ENCODE results near the gene CPTP. TPM values are rescaled to one million over a fixed set of nuclear protein-coding genes. Genes with fewer than 3 reads are reported as not detected.

Gene CPTP
- total and polyA plus RNA-seq, 2 donors, result 6.1 to 17.1 TPM

GRCh38 chr1:1355416-1355815 lies 30.8 kb downstream of the CPTP start:
- Histone ChIP-seq H3K4me1 (ENCODE audit: insufficient read depth) (peaks cover 2% of the 10 kb centered on the region), H3K27ac (ENCODE audit: low read depth) (no peak overlapping the region), H3K36me3 (ENCODE audit: insufficient read depth) (no peaks in the 10 kb centered on the region), H3K4me3 (ENCODE audit: low read depth, low read length) (peak overlapping the region; percentile 36)
- 3% methylated on average over 52 of the region's 52 CpGs for WGBS
- no peak for DNase-seq (ENCODE audit: extremely low spot score)

- peaks cover 2% of the 10 kb centered on the region for H3K4me1 ChIP-seq (ENCODE audit: insufficient read depth)
- DNase-seq (ENCODE audit: extremely low spot score), result no peak
- no peaks in the 10 kb centered on the region for H3K36me3 ChIP-seq (ENCODE audit: insufficient read depth)
- H3K4me3 ChIP-seq (ENCODE audit: low read depth, low read length), result peak overlapping the region; percentile 67
- WGBS, result 33% methylated on average over 8 of the region's 8 CpGs
- H3K27ac ChIP-seq (ENCODE audit: low read depth), result no peak overlapping the region
Measured at GRCh38 chr1:1356166-1356795, 31.7 kb downstream of the CPTP start.

DNA sequence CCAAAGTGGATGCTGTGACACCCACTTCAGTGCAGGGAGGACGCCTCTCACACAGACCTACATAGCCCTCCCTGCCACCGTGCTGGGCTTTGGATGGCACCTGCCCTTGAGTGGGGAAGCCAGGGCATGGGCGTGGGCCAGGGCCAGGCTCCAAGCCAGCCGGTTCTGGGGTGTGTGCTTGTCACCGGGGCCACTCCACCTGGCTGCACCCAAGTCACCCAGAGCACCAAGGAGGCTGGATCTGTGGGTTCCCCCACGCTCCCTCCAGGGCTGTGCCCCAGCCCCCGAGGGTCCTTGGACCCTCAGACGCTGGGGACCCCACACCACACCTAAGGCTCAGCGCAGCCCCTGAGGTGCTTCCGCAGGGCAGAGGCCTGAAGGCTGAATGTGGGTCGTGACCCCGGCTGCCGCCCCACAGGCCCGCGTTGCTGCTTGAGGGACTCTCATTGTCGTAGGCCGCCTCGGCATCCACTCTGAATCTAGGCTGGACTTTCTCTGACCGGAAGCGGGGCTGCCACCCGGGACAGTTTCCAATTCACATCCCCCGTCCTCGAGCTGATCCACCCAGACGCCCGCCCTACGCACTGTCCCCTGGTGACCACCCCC lies 32.3 kb downstream of the CPTP start:
- H3K4me3 ChIP-seq (ENCODE audit: low read depth, low read length), result peak overlapping the region; percentile 67
- H3K4me1 ChIP-seq (ENCODE audit: insufficient read depth), result peaks cover 2% of the 10 kb centered on the region
- H3K36me3 ChIP-seq (ENCODE audit: insufficient read depth), result no peaks in the 10 kb centered on the region
- WGBS, result 23% methylated on average over 26 of the region's 26 CpGs
- H3K27ac ChIP-seq (ENCODE audit: low read depth), result peak overlapping the region; percentile 42
- no peak for DNase-seq (ENCODE audit: extremely low spot score)

DNA sequence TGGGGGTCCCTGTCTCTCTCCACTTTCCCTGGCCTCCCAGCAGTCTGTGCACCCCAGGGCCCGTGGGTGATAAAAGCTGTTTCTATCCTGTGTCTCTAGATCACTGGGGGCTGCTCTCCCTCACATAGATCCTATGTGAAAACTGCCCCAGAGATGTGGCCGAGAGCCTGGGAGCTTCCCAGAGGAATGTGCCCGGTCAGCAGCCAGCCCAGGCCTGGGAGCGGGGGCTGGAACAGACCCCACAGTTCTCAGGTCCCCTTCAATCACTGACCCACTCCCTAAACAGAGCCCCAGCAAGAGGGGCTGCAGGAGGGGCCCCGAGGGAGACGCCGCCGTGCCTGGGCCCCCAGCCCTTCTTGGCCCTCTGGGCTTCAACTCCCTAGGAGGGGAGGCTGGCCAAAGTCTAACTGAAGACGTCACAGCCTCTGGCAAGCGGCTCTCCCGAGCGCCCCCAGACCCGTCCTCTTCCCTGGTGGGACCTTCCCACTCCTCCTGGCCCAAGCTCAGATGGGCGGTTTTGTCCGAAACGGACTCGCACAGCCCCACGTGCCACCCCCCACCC lies 33.4 kb downstream of the CPTP start:
- no peak for DNase-seq (ENCODE audit: extremely low spot score)
- peaks cover 2% of the 10 kb centered on the region for H3K4me1 ChIP-seq (ENCODE audit: insufficient read depth)
- 9% methylated on average over 18 of the region's 18 CpGs for WGBS
- no peaks in the 10 kb centered on the region for H3K36me3 ChIP-seq (ENCODE audit: insufficient read depth)
- H3K4me3 ChIP-seq (ENCODE audit: low read depth, low read length), result peak overlapping the region; percentile 67
- H3K27ac ChIP-seq (ENCODE audit: low read depth), result peak overlapping the region; percentile 88

GRCh38 chr1:1358433-1359271 lies 34.0 kb downstream of the CPTP start, which contains the start of gene MXRA8:
TSS of gene MXRA8 (minus strand) at chr1:1358555. CDS start at chr1:1358504, 51 bp downstream.
- peaks cover 2% of the 10 kb centered on the region for H3K4me1 ChIP-seq (ENCODE audit: insufficient read depth)
- H3K27ac ChIP-seq (ENCODE audit: low read depth), result peak within 1 kb of the TSS; percentile 88
- peak within 1 kb of the TSS; percentile 67 for H3K4me3 ChIP-seq (ENCODE audit: low read depth, low read length)
- no peaks in the 10 kb centered on the region for H3K36me3 ChIP-seq (ENCODE audit: insufficient read depth)
- DNase-seq (ENCODE audit: extremely low spot score), result peak; percentile 37
- WGBS, result 17% methylated on average over 29 of the region's 29 CpGs

- Histone ChIP-seq H3K4me1 (ENCODE audit: insufficient read depth) (peaks cover 2% of the 10 kb centered on the region), H3K36me3 (ENCODE audit: insufficient read depth) (no peaks in the 10 kb centered on the region), H3K4me3 (ENCODE audit: low read depth, low read length) (peak overlapping the region; percentile 0), H3K27ac (ENCODE audit: low read depth) (peak overlapping the region; percentile 88)
- WGBS, result 53% methylated on average over 6 of the region's 6 CpGs
- no peak for DNase-seq (ENCODE audit: extremely low spot score)
Measured at GRCh38 chr1:1359308-1359663, 34.7 kb downstream of the CPTP start.

DNA sequence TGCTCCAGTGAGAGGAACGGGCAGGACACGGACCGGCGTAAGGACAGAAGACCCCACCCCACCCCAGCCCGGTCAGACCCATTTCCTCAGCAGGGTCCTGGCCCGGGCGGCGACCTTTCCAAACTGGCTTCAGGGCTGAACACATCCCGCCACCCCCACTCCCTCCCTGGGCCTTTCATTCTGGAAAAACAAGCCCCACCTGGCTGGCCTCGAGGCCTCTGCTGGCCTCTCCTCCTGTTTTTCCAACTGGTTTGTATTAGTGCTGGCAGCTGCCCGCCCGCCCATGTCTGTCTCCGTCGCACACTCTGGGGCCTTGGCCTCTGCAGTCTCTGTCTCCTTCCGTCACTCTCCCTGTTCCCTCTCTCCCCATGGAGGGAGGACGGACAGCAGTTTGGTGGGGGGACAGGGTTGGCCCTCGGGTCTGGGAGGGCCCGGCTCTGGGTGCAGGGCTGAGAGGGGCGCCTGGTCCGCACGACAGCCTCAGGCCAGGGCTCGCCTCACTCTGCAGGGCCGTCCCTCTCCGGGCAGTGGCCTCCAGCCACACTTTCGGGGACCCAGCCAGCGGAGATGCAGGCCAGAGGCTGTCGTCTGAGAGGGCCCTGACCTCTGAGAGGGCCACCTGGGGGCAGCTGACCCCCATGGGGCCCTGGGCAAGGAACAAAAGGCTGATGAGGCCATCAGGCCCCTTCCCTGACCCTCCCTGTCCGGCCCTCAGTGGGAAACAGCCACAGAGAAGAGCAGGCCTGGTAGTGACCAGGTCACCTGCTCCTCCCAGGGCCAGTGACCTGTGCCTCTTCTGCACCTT lies 35.3 kb downstream of the CPTP start:
- H3K4me1 ChIP-seq (ENCODE audit: insufficient read depth), result peaks cover 2% of the 10 kb centered on the region
- no peak overlapping the region for H3K4me3 ChIP-seq (ENCODE audit: low read depth, low read length)
- DNase-seq (ENCODE audit: extremely low spot score), result no peak
- H3K36me3 ChIP-seq (ENCODE audit: insufficient read depth), result no peaks in the 10 kb centered on the region
- WGBS, result 50% methylated on average over 28 of the region's 28 CpGs
- H3K27ac ChIP-seq (ENCODE audit: low read depth), result peak overlapping the region; percentile 87

DNA sequence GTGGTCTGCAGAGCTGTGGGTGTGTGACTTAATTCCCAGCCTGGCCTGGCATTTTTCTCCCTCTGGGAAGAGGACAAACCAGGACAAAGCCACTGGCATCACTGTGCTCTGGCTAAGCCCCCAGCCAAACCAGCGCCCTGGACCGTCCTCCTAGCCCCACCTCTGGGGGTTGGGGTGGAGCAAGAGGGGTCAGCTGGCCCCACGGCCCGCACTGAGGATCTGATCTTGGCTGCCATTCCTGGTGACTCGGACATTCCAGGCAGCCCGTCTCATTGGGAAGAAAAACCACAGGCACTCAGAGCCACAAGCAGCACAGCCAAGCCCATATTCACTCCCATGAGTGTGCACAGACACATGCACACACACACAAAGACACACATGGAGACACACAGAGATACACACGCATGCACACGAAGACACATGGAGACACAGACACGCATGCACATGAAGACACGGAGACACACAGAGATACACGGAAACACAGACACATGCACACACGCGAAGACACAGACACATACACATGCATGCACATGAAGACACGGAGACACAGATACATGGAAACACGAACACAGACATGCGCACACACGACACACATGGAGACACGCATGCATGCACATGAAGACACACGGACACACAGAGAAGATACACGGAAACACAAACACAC lies 36.0 kb downstream of the CPTP start:
- no peaks in the 10 kb centered on the region for H3K36me3 ChIP-seq (ENCODE audit: insufficient read depth)
- H3K4me1 ChIP-seq (ENCODE audit: insufficient read depth), result no peaks in the 10 kb centered on the region
- DNase-seq (ENCODE audit: extremely low spot score), result no peak
- no peak overlapping the region for H3K27ac ChIP-seq (ENCODE audit: low read depth)
- WGBS, result 60% methylated on average over 20 of the region's 20 CpGs
- no peak overlapping the region for H3K4me3 ChIP-seq (ENCODE audit: low read depth, low read length)

- Histone ChIP-seq H3K36me3 (ENCODE audit: insufficient read depth) (no peaks in the 10 kb centered on the region), H3K4me1 (ENCODE audit: insufficient read depth) (no peaks in the 10 kb centered on the region), H3K27ac (ENCODE audit: low read depth) (peak overlapping the region; percentile 28), H3K4me3 (ENCODE audit: low read depth, low read length) (no peak overlapping the region)
- 74% methylated on average over 35 of the region's 35 CpGs for WGBS
- DNase-seq (ENCODE audit: extremely low spot score), result no peak
Measured at GRCh38 chr1:1361233-1361981, 36.8 kb downstream of the CPTP start.

DNA sequence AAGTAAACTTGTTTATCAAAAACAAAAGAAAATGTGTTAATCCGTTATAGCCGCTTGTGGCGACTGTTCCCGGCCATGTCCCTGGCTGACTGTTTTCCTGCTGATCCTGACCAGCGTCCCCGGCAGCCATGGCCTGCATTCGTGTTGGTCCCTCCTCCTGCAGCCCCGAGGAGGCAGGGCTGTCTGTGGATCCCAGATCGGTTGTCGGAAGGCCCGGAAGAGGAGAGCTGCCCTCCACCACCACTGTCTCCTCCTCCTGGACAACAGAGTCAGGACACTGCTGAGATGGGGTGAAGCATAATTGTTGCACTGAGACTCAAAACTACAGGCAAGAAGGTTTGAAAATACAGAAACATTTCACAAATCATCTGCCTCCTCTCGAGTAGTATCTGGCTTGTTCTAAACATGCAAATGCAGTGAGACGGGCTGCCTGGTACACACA lies 37.4 kb downstream of the CPTP start:
- no peaks in the 10 kb centered on the region for H3K36me3 ChIP-seq (ENCODE audit: insufficient read depth)
- WGBS, result 13% methylated on average over 13 of the region's 13 CpGs
- H3K4me1 ChIP-seq (ENCODE audit: insufficient read depth), result no peaks in the 10 kb centered on the region
- no peak for DNase-seq (ENCODE audit: extremely low spot score)
- H3K27ac ChIP-seq (ENCODE audit: low read depth), result peak overlapping the region; percentile 28
- H3K4me3 ChIP-seq (ENCODE audit: low read depth, low read length), result no peak overlapping the region

DNA sequence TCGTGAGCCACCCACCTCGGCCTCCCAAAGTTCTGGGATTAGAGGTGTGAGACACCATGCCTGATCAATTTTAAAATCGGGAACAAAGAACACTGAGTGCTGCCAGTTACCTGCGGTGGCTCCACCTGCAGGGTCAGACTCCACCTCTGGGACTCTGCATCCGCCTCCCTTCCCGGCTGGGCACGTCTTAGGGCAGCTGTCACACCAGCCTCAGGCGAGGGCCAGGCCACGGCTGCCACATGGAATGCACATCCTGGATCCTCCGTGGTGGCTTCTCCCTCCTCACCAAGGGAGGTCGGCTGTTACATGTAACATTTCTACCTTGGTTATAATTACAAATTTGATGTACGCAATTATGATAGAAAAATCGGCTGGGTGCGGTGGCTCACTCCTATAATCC lies 39.7 kb downstream of the CPTP start:
- Histone ChIP-seq H3K4me3 (ENCODE audit: low read depth, low read length) (no peak overlapping the region), H3K4me1 (ENCODE audit: insufficient read depth) (no peaks in the 10 kb centered on the region), H3K27ac (ENCODE audit: low read depth) (no peak overlapping the region), H3K36me3 (ENCODE audit: insufficient read depth) (no peaks in the 10 kb centered on the region)
- 79% methylated on average over 14 of the region's 14 CpGs for WGBS
- DNase-seq (ENCODE audit: extremely low spot score), result no peak

Measured in urinary bladder (tissue), 4 donors.